Endothelial cell of umbilical vein (primary cell): Measurements from ENCODE around the gene POLR3B. TPM values are rescaled to one million over a fixed set of nuclear protein-coding genes. Genes with fewer than 3 reads are reported as not detected.

ENCODE experiments used
- BruUV-seq: library from RNA; stranded (reverse); fragments of 400-500 nt; replicated peaks from 2 replicates; lab custom pipeline; 2021; lab: Mats Ljungman, UMichigan
- CTCF ChIA-PET: fragments of 300-600, 350-600 bp; sonication (Branson Sonifier 250); formaldehyde crosslinking; loops from one replicate; lab custom pipeline; 2021; ENCODE audit warnings: antibody characterized with exemption, inconsistent platforms; lab: Charles Lee
- POLR2A ChIA-PET: fragments of 300-600, 350-600 bp; sonication (Branson Sonifier 250); formaldehyde crosslinking; loops from one replicate; lab custom pipeline; 2021; ENCODE audit warnings: antibody characterized with exemption, inconsistent platforms; lab: Charles Lee
- DNase-seq: peaks from one replicate; pipeline ENCODE4 v3.0.0-alpha.2; 2011; ENCODE audit warnings: low read depth, low spot score
- FAIRE-seq: peaks from 2 replicates; lab custom pipeline; 2011; peaks lifted over from hg19 to GRCh38; lab: Jason Lieb, UNC
- H2AFZ ChIP-seq: 2 replicates; pipeline ENCODE4 v1.6.0; 2012; ENCODE audit warnings: low read depth, low read length, control low read depth, inconsistent platforms
- H3K27ac ChIP-seq: 2 replicates; pipeline ENCODE4 v1.5.1; 2011; ENCODE audit warnings: low read depth, mild to moderate bottlenecking, control low read depth, low read length, moderate library complexity; ENCODE audit not compliant: insufficient read depth
- H3K27me3 ChIP-seq, 2 experiments: 2 replicates each; pipeline versions ENCODE4 v1.6.0 to v1.6.1; 2011; ENCODE audit warnings: low read length in 2 of 2, mixed read lengths in 1 of 2; ENCODE audit not compliant: control insufficient read depth in 2 of 2, insufficient read depth in 2 of 2
- H3K36me3 ChIP-seq, 2 experiments: 2 replicates in 1 of 2; 3 replicates in 1 of 2; pipeline ENCODE4 v1.5.1; 2011; ENCODE audit warnings: low read length in 2 of 2, mild to moderate bottlenecking in 1 of 2, moderate library complexity in 1 of 2; ENCODE audit not compliant: control insufficient read depth in 2 of 2, insufficient read depth in 2 of 2; ENCODE audit errors: extremely low read depth in 1 of 2
- H3K4me1 ChIP-seq: 3 replicates; pipeline ENCODE4 v1.5.1; 2011; ENCODE audit warnings: mild to moderate bottlenecking, low read length; ENCODE audit not compliant: control insufficient read depth, insufficient read depth; ENCODE audit errors: extremely low read depth
- H3K4me2 ChIP-seq: 2 replicates; pipeline ENCODE4 v1.6.1; 2011; ENCODE audit warnings: low read length, control low read depth, mixed read lengths; ENCODE audit not compliant: insufficient read depth
- H3K4me3 ChIP-seq, 3 experiments: fragments of 200-600 bp in 1 of 3; sonication (generic), shearing (Covaris generic) in 1 of 3; replicated peaks in 1 of 3; 2 replicates each; pipeline ENCODE4 v1.5.1; 2011 to 2016; ENCODE audit warnings: control low read depth in 3 of 3, low read length in 3 of 3, mild to moderate bottlenecking in 2 of 3, inconsistent platforms in 1 of 3, low read depth in 1 of 3, moderate library complexity in 1 of 3; ENCODE audit not compliant: insufficient read depth in 1 of 3
- H3K79me2 ChIP-seq: 2 replicates; pipeline ENCODE4 v1.6.0; 2012; ENCODE audit warnings: low read length, inconsistent platforms; ENCODE audit not compliant: control insufficient read depth, insufficient read depth
- H3K9ac ChIP-seq: replicated peaks from 2 replicates; pipeline ENCODE3; 2011; ENCODE audit warnings: low read length, control low read depth; ENCODE audit not compliant: insufficient read depth; ENCODE audit errors: extremely low read depth
- H3K9me1 ChIP-seq: replicated peaks from 3 replicates; pipeline ENCODE4 v1.6.0; 2011; ENCODE audit warnings: mild to moderate bottlenecking, low read length; ENCODE audit not compliant: control insufficient read depth, insufficient read depth; ENCODE audit errors: extremely low read depth
- H3K9me3 ChIP-seq: replicated peaks from 2 replicates; pipeline ENCODE4 v1.5.1; 2012; ENCODE audit warnings: low read length, inconsistent platforms; ENCODE audit not compliant: control insufficient read depth, insufficient read depth
- H4K20me1 ChIP-seq: replicated peaks from 2 replicates; pipeline ENCODE3; 2011; ENCODE audit warnings: mild to moderate bottlenecking, low read length; ENCODE audit not compliant: control insufficient read depth, insufficient read depth; ENCODE audit errors: extremely low read depth
- EZH2 ChIP-seq: IDR thresholded peaks from 2 replicates; pipeline ENCODE4 v1.6.1; 2012; ENCODE audit warnings: borderline replicate concordance, low read depth, mild to moderate bottlenecking, moderate library complexity, low read length, inconsistent platforms; ENCODE audit not compliant: severe bottlenecking
- FOS ChIP-seq: IDR thresholded peaks from 2 replicates; pipeline ENCODE4 v1.6.1; 2011; ENCODE audit warnings: mild to moderate bottlenecking, low read length, moderate library complexity, borderline replicate concordance; ENCODE audit not compliant: insufficient read depth
- JUN ChIP-seq: IDR thresholded peaks from 2 replicates; pipeline ENCODE4 v1.6.1; 2011; ENCODE audit warnings: borderline replicate concordance, low read depth; ENCODE audit not compliant: insufficient read length, insufficient read depth
- POLR2AphosphoS5 ChIP-seq: IDR thresholded peaks from 2 replicates; pipeline ENCODE4 v1.6.1; 2012; ENCODE audit warnings: low read depth, mild to moderate bottlenecking, control low read depth, low read length, moderate library complexity; ENCODE audit not compliant: insufficient read depth
- dilution Hi-C: fragments of 300-500 bp; cut with MboI; formaldehyde crosslinking; loops from one replicate; pipeline ENCODE4 v1.15.0; 2019; ENCODE audit warnings: low sequenced_read_pairs; ENCODE audit not compliant: extremely low pct_ligation_motif_present
- intact Hi-C: fragments of 100-400 bp; cut with micrococcal nuclease; formaldehyde crosslinking; loops from one replicate; pipeline ENCODE4 v1.10.0; 2022
- polyA plus RNA-seq, 4 experiments: library from polyadenylated mRNA; depleted of rRNA in 3 of 4; stranded (reverse) in 3 of 4; unstranded in 1 of 4; fragments of >200 nt; gene quantifications; 2 replicates each; pipeline versions ENCODE4 v1.2.1 to v1.2.3, GENCODE V29; 2011 to 2012; ENCODE audit warnings: missing spikeins in 1 of 4
- total RNA-seq: library from RNA; stranded (reverse); gene quantifications from 2 replicates; pipeline ENCODE4 v1.2.3, GENCODE V29; 2021
- TF ChIP-seq, protein P1 (sequence below): IDR thresholded peaks from 2 replicates; pipeline ENCODE4 v1.6.1; 2011; ENCODE audit not compliant: insufficient read depth, insufficient read length
- TF ChIP-seq, protein P2 (sequence below), 2 donors: IDR thresholded peaks; 1 replicate in 1 of 2; 2 replicates in 1 of 2; pipeline ENCODE4 v1.5.1; 2011; ENCODE audit warnings: low read length in 2 of 2, mild to moderate bottlenecking in 2 of 2, moderate library complexity in 2 of 2, control low read depth in 1 of 2, inconsistent platforms in 1 of 2, low read depth in 1 of 2; ENCODE audit not compliant: insufficient read depth in 1 of 2; ENCODE audit errors: extremely low read depth in 1 of 2

The POLR3B gene
- total and polyA plus RNA-seq, 2 donors (not counting 3 experiments of a cell fraction or from before 2014, with no cell fraction given), result 6.0 to 12.3 TPM

DNA sequence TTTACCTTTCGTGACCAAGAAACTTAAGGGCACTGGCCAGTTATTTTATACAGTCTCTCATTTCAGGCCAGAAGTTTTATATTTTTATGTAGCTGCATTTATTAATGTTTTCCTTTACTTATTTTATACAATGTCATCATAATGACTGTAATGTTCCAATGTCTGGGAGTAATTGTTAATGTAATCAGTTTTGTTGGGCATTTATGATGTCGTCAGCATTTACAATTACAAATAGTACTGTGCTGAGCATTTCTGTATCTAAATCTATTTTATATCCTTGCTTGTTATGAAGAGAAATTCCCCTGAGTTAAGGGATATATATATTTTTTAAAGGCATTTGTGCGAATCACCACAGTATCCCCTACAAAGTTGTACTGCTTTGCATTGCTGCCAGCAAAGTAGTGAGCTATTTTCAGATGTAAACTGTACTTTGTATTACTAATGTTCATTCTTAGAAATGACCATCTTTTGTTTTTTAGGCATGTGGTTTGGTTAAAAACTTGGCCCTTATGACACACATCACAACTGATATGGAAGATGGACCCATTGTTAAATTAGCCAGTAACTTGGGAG, 74.4 kb downstream of the POLR3B start:
- POLR2A ChIA-PET, result no interaction called here

More for the DNA sequence above, 74.4 kb downstream of the POLR3B start:
- DNase-seq (no peak), FAIRE-seq (no peak)
- Histone ChIP-seq H3K27ac (no peak overlapping the region), H3K4me2 (no peak overlapping the region), H3K9ac (no peak overlapping the region), H4K20me1 (no peaks in the 10 kb centered on the region), H2AFZ (no peak overlapping the region), H3K9me1 (no peaks in the 10 kb centered on the region), H3K4me1 (no peaks in the 10 kb centered on the region), H3K79me2 (no peaks in the 10 kb centered on the region), H3K27me3 (no peaks in the 10 kb centered on the region), H3K4me3 (no peak overlapping the region), H3K9me3 (no peaks in the 10 kb centered on the region), H3K36me3 (peaks cover 0 to 2% of the 10 kb centered on the region in 2 experiments)
- TF ChIP-seq, protein P1, sequence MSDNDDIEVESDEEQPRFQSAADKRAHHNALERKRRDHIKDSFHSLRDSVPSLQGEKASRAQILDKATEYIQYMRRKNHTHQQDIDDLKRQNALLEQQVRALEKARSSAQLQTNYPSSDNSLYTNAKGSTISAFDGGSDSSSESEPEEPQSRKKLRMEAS, result no peak
- TF ChIP-seq, protein P2, sequence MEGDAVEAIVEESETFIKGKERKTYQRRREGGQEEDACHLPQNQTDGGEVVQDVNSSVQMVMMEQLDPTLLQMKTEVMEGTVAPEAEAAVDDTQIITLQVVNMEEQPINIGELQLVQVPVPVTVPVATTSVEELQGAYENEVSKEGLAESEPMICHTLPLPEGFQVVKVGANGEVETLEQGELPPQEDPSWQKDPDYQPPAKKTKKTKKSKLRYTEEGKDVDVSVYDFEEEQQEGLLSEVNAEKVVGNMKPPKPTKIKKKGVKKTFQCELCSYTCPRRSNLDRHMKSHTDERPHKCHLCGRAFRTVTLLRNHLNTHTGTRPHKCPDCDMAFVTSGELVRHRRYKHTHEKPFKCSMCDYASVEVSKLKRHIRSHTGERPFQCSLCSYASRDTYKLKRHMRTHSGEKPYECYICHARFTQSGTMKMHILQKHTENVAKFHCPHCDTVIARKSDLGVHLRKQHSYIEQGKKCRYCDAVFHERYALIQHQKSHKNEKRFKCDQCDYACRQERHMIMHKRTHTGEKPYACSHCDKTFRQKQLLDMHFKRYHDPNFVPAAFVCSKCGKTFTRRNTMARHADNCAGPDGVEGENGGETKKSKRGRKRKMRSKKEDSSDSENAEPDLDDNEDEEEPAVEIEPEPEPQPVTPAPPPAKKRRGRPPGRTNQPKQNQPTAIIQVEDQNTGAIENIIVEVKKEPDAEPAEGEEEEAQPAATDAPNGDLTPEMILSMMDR (IDR thresholded peaks at IDR 0.05; ENCODE audit: extremely low read depth in 1 of 2, insufficient read depth in 1 of 2, low read depth in 1 of 2, low read length in 2 of 2), result no peak
- TF ChIP-seq FOS (no peak), POLR2AphosphoS5 (no peak), EZH2 (no peak), JUN (no peak)
- no TSS peak for BruUV-seq
- dilution Hi-C loops, result no loop called here
- intact Hi-C loops, result no loop called here
- CTCF ChIA-PET, result no interaction called here
